Gastrocnemius medialis (tissue), 4 donors: ENCODE results near the gene NCBP1.

Experiments used
- POLR2A ChIP-seq, 2 donors: fragments of 450-650 bp; IDR thresholded peaks; one replicate each; pipeline ENCODE4 v1.6.1; 2017; ENCODE audit warnings: antibody characterized with exemption in 2 of 2, mild to moderate bottlenecking in 2 of 2, moderate library complexity in 2 of 2
- TF ChIP-seq, protein P1 (sequence below), 5 experiments: fragments of 450-650 bp in 3 of 5; fragments of 200-600 bp in 2 of 5; sonication (generic) in 2 of 5; IDR thresholded peaks in 4 of 5; conservative IDR thresholded peaks in 1 of 5; 1 replicate in 4 of 5; 2 replicates in 1 of 5; pipeline ENCODE4 v1.5.1; 2016 to 2019; ENCODE audit warnings: antibody characterized with exemption in 5 of 5, mild to moderate bottlenecking in 3 of 5, moderate library complexity in 3 of 5

DNA sequence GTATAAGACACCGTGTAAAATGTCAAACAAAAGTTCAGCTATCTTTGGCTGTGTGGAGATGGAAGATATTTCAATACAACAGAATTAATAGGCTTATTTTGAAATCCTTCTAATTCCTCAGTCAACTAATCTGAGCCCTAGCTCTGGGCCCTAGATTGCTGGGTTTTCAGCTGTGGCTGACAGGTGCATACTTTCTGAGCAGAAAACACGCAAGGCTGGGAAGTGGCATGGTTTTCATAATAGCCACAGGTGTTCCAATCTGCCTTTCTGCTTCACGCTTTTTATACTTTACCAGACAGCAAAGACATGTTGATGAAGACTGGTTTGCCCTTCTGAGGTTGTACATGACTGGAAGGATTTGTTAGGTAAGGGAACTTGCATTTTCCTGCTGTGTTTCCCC is 84.2 kb downstream of the NCBP1 start:
- TF ChIP-seq, protein P1, sequence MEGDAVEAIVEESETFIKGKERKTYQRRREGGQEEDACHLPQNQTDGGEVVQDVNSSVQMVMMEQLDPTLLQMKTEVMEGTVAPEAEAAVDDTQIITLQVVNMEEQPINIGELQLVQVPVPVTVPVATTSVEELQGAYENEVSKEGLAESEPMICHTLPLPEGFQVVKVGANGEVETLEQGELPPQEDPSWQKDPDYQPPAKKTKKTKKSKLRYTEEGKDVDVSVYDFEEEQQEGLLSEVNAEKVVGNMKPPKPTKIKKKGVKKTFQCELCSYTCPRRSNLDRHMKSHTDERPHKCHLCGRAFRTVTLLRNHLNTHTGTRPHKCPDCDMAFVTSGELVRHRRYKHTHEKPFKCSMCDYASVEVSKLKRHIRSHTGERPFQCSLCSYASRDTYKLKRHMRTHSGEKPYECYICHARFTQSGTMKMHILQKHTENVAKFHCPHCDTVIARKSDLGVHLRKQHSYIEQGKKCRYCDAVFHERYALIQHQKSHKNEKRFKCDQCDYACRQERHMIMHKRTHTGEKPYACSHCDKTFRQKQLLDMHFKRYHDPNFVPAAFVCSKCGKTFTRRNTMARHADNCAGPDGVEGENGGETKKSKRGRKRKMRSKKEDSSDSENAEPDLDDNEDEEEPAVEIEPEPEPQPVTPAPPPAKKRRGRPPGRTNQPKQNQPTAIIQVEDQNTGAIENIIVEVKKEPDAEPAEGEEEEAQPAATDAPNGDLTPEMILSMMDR (IDR thresholded peaks at IDR 0.05 in 4 of 5, conservative IDR thresholded peaks at IDR 0.05 in 1 of 5), result no peak
- no peak for TF ChIP-seq POLR2A (IDR thresholded peaks at IDR 0.05)
